SK-N-SH (cell line): ENCODE results near the gene IGSF11. TPM values are rescaled to one million over a fixed set of nuclear protein-coding genes. Genes with fewer than 3 reads are reported as not detected.

Source experiments
- CTCF ChIA-PET: fragments of 300-600, 350-600 bp; formaldehyde crosslinking; extraction: SDS; loops from one replicate; lab custom pipeline; 2021; lab: Yijun Ruan, JAX
- POLR2A ChIA-PET: fragments of 350-600 bp; sonication (Branson Sonifier 250); formaldehyde crosslinking; extraction: SDS; loops from one replicate; lab custom pipeline; 2020; ENCODE audit warnings: antibody characterized with exemption, inconsistent platforms; lab: Yijun Ruan, JAX
- DNase-seq: peaks from one replicate; pipeline ENCODE4 v3.0.0; 2012
- H2AFZ ChIP-seq: fragments of 200-600 bp; sonication (generic); 2 replicates; pipeline ENCODE4 v1.8.1; 2016; ENCODE audit warnings: antibody characterized with exemption, mild to moderate bottlenecking, low read depth
- H3F3A ChIP-seq: fragments of 200-600 bp; sonication (generic); replicated peaks from 2 replicates; pipeline ENCODE3; 2016; ENCODE audit warnings: antibody characterized with exemption, mild to moderate bottlenecking; ENCODE audit not compliant: insufficient read depth
- H3K27ac ChIP-seq, 2 experiments: fragments of 200-500 bp in 1 of 2; fragments of 200-600 bp in 1 of 2; sonication (Bioruptor generic) in 1 of 2; sonication (generic), shearing (Covaris generic) in 1 of 2; 2 replicates each; pipeline versions ENCODE4 v1.5.1 to v1.6.1; 2014 to 2016; ENCODE audit warnings: low read depth in 2 of 2, inconsistent platforms in 1 of 2, low read length in 1 of 2, mild to moderate bottlenecking in 1 of 2, mixed read lengths in 1 of 2
- H3K27me3 ChIP-seq: fragments of 200-600 bp; sonication (generic), shearing (Covaris generic); 2 replicates; pipeline ENCODE4 v1.6.1; 2016; ENCODE audit warnings: mixed run types; ENCODE audit not compliant: insufficient read depth
- H3K36me3 ChIP-seq, 2 experiments: fragments of 200-500 bp in 1 of 2; fragments of 200-600 bp in 1 of 2; sonication (Bioruptor generic) in 1 of 2; sonication (generic) in 1 of 2; replicated peaks in 1 of 2; 2 replicates each; pipeline versions ENCODE3 to v1.5.1; 2014 to 2016; ENCODE audit warnings: low read length in 1 of 2, mild to moderate bottlenecking in 1 of 2; ENCODE audit not compliant: insufficient read depth in 2 of 2, control insufficient read depth in 1 of 2
- H3K4me1 ChIP-seq, 2 experiments: fragments of 200-500 bp in 1 of 2; fragments of 200-600 bp in 1 of 2; sonication (Bioruptor generic) in 1 of 2; sonication (generic), shearing (Covaris generic) in 1 of 2; 2 replicates each; pipeline versions ENCODE4 v1.5.1 to v1.6.1; 2014 to 2016; ENCODE audit warnings: low read depth in 1 of 2, low read length in 1 of 2, mixed run types in 1 of 2; ENCODE audit not compliant: insufficient read depth in 2 of 2, control insufficient read depth in 1 of 2
- H3K4me2 ChIP-seq: fragments of 200-600 bp; sonication (generic), shearing (Covaris generic); 2 replicates; pipeline ENCODE4 v1.6.1; 2017; ENCODE audit warnings: mixed run types
- H3K4me3 ChIP-seq, 2 experiments: fragments of 200-500 bp in 1 of 2; fragments of 200-600 bp in 1 of 2; sonication (Bioruptor generic) in 1 of 2; sonication (generic), shearing (Covaris generic) in 1 of 2; 2 replicates each; pipeline versions ENCODE4 v1.5.1 to v1.8.1; 2014 to 2016; ENCODE audit warnings: low read depth in 2 of 2, inconsistent platforms in 1 of 2, low read length in 1 of 2, mild to moderate bottlenecking in 1 of 2, mixed read lengths in 1 of 2, moderate library complexity in 1 of 2
- H3K79me2 ChIP-seq: fragments of 200-600 bp; sonication (generic); 2 replicates; pipeline ENCODE4 v1.8.1; 2017; ENCODE audit warnings: mild to moderate bottlenecking; ENCODE audit not compliant: insufficient read depth
- H3K9ac ChIP-seq: fragments of 200-600 bp; sonication (generic); 2 replicates; pipeline ENCODE4 v1.6.1; 2017; ENCODE audit warnings: mixed run types
- H3K9me2 ChIP-seq: fragments of 200-600 bp; sonication (generic); 2 replicates; pipeline ENCODE4 v1.6.1; 2017; ENCODE audit warnings: mixed run types
- H3K9me3 ChIP-seq: fragments of 200-600 bp; sonication (generic); 2 replicates; pipeline ENCODE4 v1.6.1; 2017; ENCODE audit warnings: mixed run types, mild to moderate bottlenecking, moderate library complexity
- H4K20me1 ChIP-seq: fragments of 200-600 bp; sonication (generic); 2 replicates; pipeline ENCODE4 v1.6.1; 2017; ENCODE audit warnings: mild to moderate bottlenecking, mixed run types; ENCODE audit not compliant: insufficient read depth
- CHD2 ChIP-seq: fragments of 150-350 bp; IDR thresholded peaks from 2 replicates; pipeline ENCODE4 v1.6.1; 2018; ENCODE audit warnings: low read length; ENCODE audit not compliant: partially characterized antibody
- ELF1 ChIP-seq: IDR thresholded peaks from 2 replicates; pipeline ENCODE4 v1.4.0; 2012
- FOSL2 ChIP-seq: IDR thresholded peaks from 2 replicates; pipeline ENCODE4 v1.4.0; 2012; ENCODE audit warnings: low read depth, mild to moderate bottlenecking, moderate library complexity, borderline replicate concordance
- FOXJ3 ChIP-seq: sonication (generic); formaldehyde crosslinking; IDR thresholded peaks from 2 replicates; pipeline ENCODE4 v1.5.1; 2020; ENCODE audit warnings: mild to moderate bottlenecking, missing genetic modification reagents
- GATA2 ChIP-seq: sonication (generic); formaldehyde crosslinking; IDR thresholded peaks from 2 replicates; pipeline ENCODE4 v1.5.0; 2020; ENCODE audit warnings: mild to moderate bottlenecking, missing genetic modification reagents
- JUND ChIP-seq: IDR thresholded peaks from 2 replicates; pipeline ENCODE4 v1.4.0; 2012
- MEF2A ChIP-seq: IDR thresholded peaks from 2 replicates; pipeline ENCODE4 v1.4.0; 2012; ENCODE audit warnings: low read depth, borderline replicate concordance
- NFIC ChIP-seq: IDR thresholded peaks from 2 replicates; pipeline ENCODE4 v1.4.0; 2012; ENCODE audit warnings: borderline replicate concordance
- NRF1 ChIP-seq: IDR thresholded peaks from 2 replicates; pipeline ENCODE4 v1.6.1; 2012; ENCODE audit warnings: low read depth, mild to moderate bottlenecking, low read length
- POLR2AphosphoS5 ChIP-seq: IDR thresholded peaks from 2 replicates; pipeline ENCODE4 v1.6.1; 2012; ENCODE audit warnings: low read depth, low read length
- RXRA ChIP-seq: IDR thresholded peaks from 2 replicates; pipeline ENCODE4 v1.4.0; 2012; ENCODE audit warnings: low read depth, mild to moderate bottlenecking, borderline replicate concordance
- SIN3A ChIP-seq: IDR thresholded peaks from 2 replicates; pipeline ENCODE4 v1.6.1; 2012; ENCODE audit warnings: low read depth, mild to moderate bottlenecking, low read length, moderate library complexity, borderline replicate concordance
- SMC3 ChIP-seq: IDR thresholded peaks from 2 replicates; pipeline ENCODE4 v1.6.1; 2012; ENCODE audit warnings: low read depth, low read length, improper control_type of control experiment
- TAF1 ChIP-seq: IDR thresholded peaks from 2 replicates; pipeline ENCODE4 v1.6.1; 2012; ENCODE audit warnings: low read depth, mild to moderate bottlenecking, low read length, moderate library complexity, borderline replicate concordance
- TCF12 ChIP-seq: IDR thresholded peaks from 2 replicates; pipeline ENCODE4 v1.4.0; 2012
- TEAD4 ChIP-seq: IDR thresholded peaks from 2 replicates; pipeline ENCODE4 v1.4.0; 2012; ENCODE audit warnings: mild to moderate bottlenecking, borderline replicate concordance; ENCODE audit not compliant: insufficient read depth
- WGBS: methylation state at CpG from one replicate; pipeline ENCODE4 v1.1.6; 2017; ENCODE audit warnings: low lambda C conversion rate; 5-methylcytosine and 5-hydroxymethylcytosine counted together
- polyA plus RNA-seq, 3 experiments: library from polyadenylated mRNA; depleted of rRNA; stranded (reverse); fragments of >200 nt; gene quantifications; 2 replicates each; pipeline ENCODE4 v1.2.3, GENCODE V29; 2012
- TF ChIP-seq, protein P1 (sequence below): fragments of 200-600 bp; sonication (generic); IDR thresholded peaks from 2 replicates; pipeline ENCODE4 v1.6.1; 2017; ENCODE audit warnings: antibody characterized with exemption, mild to moderate bottlenecking, moderate library complexity
- TF ChIP-seq, protein P2 (sequence below): fragments of 150-350 bp; IDR thresholded peaks from 2 replicates; pipeline ENCODE4 v1.6.1; 2017; ENCODE audit warnings: antibody characterized with exemption, low read length, low read depth, borderline replicate concordance
- TF ChIP-seq, protein P3 (sequence below): IDR thresholded peaks from 2 replicates; pipeline ENCODE4 v1.4.0; 2012; ENCODE audit warnings: low read depth
- TF ChIP-seq, protein P4 (sequence below): IDR thresholded peaks from 2 replicates; pipeline ENCODE4; 2012
- TF ChIP-seq, protein P5 (sequence below): IDR thresholded peaks from 2 replicates; pipeline ENCODE4 v1.4.0; 2012; ENCODE audit warnings: low read depth, borderline replicate concordance

The IGSF11 gene
- polyA plus RNA-seq, 1 of the 3 experiments (the other 2 are of a cell fraction), result 0.07 TPM

DNA sequence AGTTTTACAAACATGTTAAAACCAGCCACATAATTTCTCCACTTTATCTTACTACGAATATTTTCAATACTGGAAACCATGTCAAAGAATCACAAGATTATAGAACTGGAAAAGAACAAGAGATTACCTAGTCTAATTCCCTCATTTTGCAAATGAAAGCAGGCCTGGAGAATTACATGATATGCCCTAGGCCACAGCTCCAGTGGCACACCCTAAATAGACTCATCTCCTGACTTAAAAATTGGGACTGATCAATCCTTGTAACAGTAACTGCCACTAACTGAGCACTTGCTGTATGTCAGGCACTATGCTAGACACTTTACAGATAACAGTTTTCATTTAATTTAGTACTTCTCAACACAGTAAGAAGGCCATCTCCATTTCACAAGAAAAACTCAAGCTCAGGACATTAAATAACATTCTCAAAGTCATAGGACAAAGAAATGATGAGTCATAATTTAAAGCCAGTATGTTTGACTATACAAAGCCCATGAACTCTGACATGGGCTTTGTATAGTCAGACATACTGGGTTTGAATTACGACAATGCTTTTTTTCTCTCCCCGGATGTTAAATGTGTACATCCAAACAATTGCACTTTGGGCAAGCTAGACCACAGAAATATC is 9.4 kb downstream of the IGSF11 start (continued):
- TF ChIP-seq, protein P1, sequence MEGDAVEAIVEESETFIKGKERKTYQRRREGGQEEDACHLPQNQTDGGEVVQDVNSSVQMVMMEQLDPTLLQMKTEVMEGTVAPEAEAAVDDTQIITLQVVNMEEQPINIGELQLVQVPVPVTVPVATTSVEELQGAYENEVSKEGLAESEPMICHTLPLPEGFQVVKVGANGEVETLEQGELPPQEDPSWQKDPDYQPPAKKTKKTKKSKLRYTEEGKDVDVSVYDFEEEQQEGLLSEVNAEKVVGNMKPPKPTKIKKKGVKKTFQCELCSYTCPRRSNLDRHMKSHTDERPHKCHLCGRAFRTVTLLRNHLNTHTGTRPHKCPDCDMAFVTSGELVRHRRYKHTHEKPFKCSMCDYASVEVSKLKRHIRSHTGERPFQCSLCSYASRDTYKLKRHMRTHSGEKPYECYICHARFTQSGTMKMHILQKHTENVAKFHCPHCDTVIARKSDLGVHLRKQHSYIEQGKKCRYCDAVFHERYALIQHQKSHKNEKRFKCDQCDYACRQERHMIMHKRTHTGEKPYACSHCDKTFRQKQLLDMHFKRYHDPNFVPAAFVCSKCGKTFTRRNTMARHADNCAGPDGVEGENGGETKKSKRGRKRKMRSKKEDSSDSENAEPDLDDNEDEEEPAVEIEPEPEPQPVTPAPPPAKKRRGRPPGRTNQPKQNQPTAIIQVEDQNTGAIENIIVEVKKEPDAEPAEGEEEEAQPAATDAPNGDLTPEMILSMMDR, result no peak

DNA sequence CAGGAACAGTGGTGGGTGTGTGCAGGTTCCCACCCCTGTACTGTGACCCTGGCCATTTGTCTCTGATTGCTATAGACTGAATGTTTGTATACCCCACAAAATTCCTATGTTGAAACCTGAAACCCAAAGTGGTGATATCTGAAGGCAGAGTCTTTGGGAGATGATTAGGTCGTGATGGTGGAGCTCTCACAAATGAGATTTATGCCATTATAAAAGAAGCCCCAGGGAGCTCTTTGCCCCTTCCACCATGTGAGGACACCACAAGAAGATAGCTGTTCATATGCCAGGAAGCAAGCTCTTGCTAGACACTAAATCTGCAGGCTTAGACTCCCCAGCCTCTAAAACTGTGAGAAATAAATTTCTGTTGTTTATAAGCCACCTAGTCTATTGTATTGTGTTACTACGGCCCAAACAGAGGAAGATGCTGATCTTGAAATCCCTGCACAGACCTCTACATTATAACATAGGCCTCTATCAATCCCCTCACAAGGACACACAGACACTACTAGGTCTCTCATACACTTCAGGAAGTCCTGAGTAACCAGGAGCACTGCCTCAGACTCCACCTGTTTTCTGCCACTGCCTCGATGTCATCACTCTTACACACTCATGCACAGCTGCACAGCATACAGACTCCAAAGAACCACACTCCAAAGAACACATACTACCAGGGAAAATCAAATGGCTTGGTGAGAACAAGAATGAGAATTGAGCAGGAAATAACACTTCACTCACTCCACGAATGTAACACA is 14.7 kb downstream of the IGSF11 start:
- Histone ChIP-seq H3K27ac (no peak overlapping the region), H3K36me3 (no peaks in the 10 kb centered on the region), H3F3A (no peaks in the 10 kb centered on the region), H2AFZ (no peak overlapping the region), H3K4me1 (peaks cover 0 to 10% of the 10 kb centered on the region in 2 experiments; a peak in 2 of 4 replicates), H3K9ac (no peak overlapping the region), H3K4me3 (no peak overlapping the region), H3K9me3 (no peaks in the 10 kb centered on the region), H3K79me2 (no peaks in the 10 kb centered on the region), H4K20me1 (no peaks in the 10 kb centered on the region), H3K4me2 (no peak overlapping the region), H3K27me3 (no peaks in the 10 kb centered on the region), H3K9me2 (no peaks in the 10 kb centered on the region)
- CTCF ChIA-PET, result interaction anchor here (1.1 to 2.5 kb wide), 2 partner anchors 15 to 136 kb away, joined by 11 to 16 read pairs; partner anchors contain the start of gene IGSF11
- POLR2A ChIA-PET, result interaction anchor here (1.6 kb wide), 1 partner anchor 15 kb away, joined by 3 read pairs; the partner anchor contains the start of gene IGSF11
- TF ChIP-seq FOXJ3 (CRISPR knock-in tag) (no peak), NFIC (no peak), FOSL2 (no peak), TCF12 (no peak), JUND (no peak), TAF1 (no peak), POLR2AphosphoS5 (no peak), CHD2 (no peak), NRF1 (no peak), GATA2 (no peak), SIN3A (no peak), MEF2A (no peak), SMC3 (no peak), ELF1 (no peak), TEAD4 (no peak), RXRA (no peak)
- TF ChIP-seq, protein P2, sequence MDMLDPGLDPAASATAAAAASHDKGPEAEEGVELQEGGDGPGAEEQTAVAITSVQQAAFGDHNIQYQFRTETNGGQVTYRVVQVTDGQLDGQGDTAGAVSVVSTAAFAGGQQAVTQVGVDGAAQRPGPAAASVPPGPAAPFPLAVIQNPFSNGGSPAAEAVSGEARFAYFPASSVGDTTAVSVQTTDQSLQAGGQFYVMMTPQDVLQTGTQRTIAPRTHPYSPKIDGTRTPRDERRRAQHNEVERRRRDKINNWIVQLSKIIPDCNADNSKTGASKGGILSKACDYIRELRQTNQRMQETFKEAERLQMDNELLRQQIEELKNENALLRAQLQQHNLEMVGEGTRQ, result no peak
- TF ChIP-seq, protein P3, sequence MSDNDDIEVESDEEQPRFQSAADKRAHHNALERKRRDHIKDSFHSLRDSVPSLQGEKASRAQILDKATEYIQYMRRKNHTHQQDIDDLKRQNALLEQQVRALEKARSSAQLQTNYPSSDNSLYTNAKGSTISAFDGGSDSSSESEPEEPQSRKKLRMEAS, result no peak
- TF ChIP-seq, protein P4, sequence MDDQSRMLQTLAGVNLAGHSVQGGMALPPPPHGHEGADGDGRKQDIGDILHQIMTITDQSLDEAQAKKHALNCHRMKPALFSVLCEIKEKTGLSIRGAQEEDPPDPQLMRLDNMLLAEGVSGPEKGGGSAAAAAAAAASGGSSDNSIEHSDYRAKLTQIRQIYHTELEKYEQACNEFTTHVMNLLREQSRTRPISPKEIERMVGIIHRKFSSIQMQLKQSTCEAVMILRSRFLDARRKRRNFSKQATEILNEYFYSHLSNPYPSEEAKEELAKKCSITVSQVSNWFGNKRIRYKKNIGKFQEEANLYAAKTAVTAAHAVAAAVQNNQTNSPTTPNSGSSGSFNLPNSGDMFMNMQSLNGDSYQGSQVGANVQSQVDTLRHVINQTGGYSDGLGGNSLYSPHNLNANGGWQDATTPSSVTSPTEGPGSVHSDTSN, result no peak
- TF ChIP-seq, protein P5, sequence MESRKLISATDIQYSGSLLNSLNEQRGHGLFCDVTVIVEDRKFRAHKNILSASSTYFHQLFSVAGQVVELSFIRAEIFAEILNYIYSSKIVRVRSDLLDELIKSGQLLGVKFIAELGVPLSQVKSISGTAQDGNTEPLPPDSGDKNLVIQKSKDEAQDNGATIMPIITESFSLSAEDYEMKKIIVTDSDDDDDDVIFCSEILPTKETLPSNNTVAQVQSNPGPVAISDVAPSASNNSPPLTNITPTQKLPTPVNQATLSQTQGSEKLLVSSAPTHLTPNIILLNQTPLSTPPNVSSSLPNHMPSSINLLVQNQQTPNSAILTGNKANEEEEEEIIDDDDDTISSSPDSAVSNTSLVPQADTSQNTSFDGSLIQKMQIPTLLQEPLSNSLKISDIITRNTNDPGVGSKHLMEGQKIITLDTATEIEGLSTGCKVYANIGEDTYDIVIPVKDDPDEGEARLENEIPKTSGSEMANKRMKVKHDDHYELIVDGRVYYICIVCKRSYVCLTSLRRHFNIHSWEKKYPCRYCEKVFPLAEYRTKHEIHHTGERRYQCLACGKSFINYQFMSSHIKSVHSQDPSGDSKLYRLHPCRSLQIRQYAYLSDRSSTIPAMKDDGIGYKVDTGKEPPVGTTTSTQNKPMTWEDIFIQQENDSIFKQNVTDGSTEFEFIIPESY, result no peak
- no peak for DNase-seq
- 17% methylated on average over 4 of the region's 4 CpGs for WGBS
